Neural crest cell (in vitro differentiated cells): Measurements from ENCODE around the gene CUEDC1. TPM values are rescaled to one million over a fixed set of nuclear protein-coding genes. Genes with fewer than 3 reads are reported as not detected.

Experiments
- DNase-seq: peaks from one replicate; pipeline ENCODE4 v3.0.0; 2021; ENCODE audit warnings: low read depth, mixed read lengths, low spot score
- H3K27ac Mint-ChIP-seq: one replicate; pipeline ENCODE4 v1.8.0; 2021; ENCODE audit warnings: mild to moderate bottlenecking, mixed read lengths; ENCODE audit not compliant: unreplicated experiment
- H3K27me3 Mint-ChIP-seq: 2 replicates; pipeline ENCODE4 v1.8.0; 2021; ENCODE audit warnings: low read depth, mild to moderate bottlenecking, mixed read lengths
- H3K36me3 Mint-ChIP-seq: 2 replicates; pipeline ENCODE4 v1.8.0; 2021; ENCODE audit warnings: low read depth, mild to moderate bottlenecking, mixed read lengths
- H3K4me1 Mint-ChIP-seq: 2 replicates; pipeline ENCODE4 v1.8.0; 2021; ENCODE audit warnings: mixed read lengths
- H3K4me3 Mint-ChIP-seq: one replicate; pipeline ENCODE4 v1.8.0; 2021; ENCODE audit warnings: mild to moderate bottlenecking, mixed read lengths
- H3K9me3 Mint-ChIP-seq: 2 replicates; pipeline ENCODE4 v1.8.0; 2021; ENCODE audit warnings: mixed read lengths
- total RNA-seq: library from RNA; stranded (reverse); gene quantifications from 2 replicates; pipeline ENCODE4 v1.2.1, GENCODE V29; 2021
- TF ChIP-seq, protein P1 (sequence below): fragments of 200-600 bp; sonication (generic); conservative IDR thresholded peaks from 2 replicates; pipeline ENCODE4 v1.5.0; 2021; ENCODE audit warnings: antibody characterized with exemption, mild to moderate bottlenecking

The CUEDC1 gene
- total RNA-seq, 1 donor from 2014 or later = 86.9 TPM

DNA sequence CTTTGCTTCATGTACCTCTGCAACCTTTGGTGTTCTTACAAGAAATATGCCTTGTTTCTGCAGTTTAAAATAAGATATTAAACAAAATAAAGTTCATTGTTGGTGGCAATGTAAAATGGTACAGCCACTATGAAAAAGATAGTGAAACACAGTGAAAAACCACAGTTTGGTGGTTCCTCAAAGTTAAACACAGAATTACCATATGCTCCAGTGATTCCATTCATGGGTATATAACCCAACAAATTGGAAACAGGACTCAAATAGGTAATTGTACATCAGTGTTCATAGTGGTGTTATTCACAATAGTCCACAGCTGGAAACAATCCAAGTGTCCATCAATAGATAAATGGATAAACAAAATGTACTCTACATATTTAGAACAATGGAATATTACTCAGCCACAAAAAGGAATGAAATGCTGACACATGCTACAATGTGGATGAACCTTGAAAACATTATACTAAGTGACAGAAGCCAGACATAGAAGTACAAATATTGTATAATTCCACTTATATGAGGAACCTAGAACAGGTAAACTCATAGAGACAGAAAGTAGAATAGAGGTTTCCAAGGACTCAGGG is 49.2 kb downstream of the CUEDC1 start:
- Mint-ChIP-seq H3K27me3 (no peaks in the 10 kb centered on the region), H3K36me3 (peaks cover 3% of the 10 kb centered on the region), H3K27ac (peak overlapping the region; percentile 90), H3K4me1 (peaks cover 75% of the 10 kb centered on the region), H3K4me3 (peak overlapping the region; percentile 56), H3K9me3 (no peaks in the 10 kb centered on the region)
- DNase-seq = no peak
- TF ChIP-seq, protein P1, sequence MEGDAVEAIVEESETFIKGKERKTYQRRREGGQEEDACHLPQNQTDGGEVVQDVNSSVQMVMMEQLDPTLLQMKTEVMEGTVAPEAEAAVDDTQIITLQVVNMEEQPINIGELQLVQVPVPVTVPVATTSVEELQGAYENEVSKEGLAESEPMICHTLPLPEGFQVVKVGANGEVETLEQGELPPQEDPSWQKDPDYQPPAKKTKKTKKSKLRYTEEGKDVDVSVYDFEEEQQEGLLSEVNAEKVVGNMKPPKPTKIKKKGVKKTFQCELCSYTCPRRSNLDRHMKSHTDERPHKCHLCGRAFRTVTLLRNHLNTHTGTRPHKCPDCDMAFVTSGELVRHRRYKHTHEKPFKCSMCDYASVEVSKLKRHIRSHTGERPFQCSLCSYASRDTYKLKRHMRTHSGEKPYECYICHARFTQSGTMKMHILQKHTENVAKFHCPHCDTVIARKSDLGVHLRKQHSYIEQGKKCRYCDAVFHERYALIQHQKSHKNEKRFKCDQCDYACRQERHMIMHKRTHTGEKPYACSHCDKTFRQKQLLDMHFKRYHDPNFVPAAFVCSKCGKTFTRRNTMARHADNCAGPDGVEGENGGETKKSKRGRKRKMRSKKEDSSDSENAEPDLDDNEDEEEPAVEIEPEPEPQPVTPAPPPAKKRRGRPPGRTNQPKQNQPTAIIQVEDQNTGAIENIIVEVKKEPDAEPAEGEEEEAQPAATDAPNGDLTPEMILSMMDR = no peak

DNA sequence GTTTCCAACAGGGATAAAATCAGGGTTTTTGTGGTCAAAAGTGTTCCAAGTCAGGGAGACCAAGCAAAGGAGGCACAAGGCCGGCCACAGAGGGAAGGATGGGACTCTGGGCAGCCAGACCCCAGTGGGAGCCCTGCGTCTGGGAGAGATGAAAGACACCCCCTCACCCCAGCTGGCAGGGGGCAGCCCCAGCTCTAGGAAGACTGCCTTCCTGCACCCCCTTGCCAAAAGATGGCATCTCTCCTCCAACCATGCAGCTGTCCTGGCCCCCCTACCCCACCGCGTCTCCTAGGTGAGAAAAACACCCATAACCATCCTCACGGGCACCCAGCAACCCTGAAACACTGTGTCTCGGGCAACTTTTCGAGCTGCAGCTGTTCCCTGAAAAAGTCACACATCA is 51.3 kb downstream of the CUEDC1 start:
- Mint-ChIP-seq H3K9me3 (no peaks in the 10 kb centered on the region), H3K36me3 (peaks cover 3% of the 10 kb centered on the region), H3K27ac (peak overlapping the region; percentile 93), H3K4me1 (peaks cover 76% of the 10 kb centered on the region), H3K4me3 (peak overlapping the region; percentile 50), H3K27me3 (no peaks in the 10 kb centered on the region)
- TF ChIP-seq, protein P1 = no peak
- DNase-seq = no peak

DNA sequence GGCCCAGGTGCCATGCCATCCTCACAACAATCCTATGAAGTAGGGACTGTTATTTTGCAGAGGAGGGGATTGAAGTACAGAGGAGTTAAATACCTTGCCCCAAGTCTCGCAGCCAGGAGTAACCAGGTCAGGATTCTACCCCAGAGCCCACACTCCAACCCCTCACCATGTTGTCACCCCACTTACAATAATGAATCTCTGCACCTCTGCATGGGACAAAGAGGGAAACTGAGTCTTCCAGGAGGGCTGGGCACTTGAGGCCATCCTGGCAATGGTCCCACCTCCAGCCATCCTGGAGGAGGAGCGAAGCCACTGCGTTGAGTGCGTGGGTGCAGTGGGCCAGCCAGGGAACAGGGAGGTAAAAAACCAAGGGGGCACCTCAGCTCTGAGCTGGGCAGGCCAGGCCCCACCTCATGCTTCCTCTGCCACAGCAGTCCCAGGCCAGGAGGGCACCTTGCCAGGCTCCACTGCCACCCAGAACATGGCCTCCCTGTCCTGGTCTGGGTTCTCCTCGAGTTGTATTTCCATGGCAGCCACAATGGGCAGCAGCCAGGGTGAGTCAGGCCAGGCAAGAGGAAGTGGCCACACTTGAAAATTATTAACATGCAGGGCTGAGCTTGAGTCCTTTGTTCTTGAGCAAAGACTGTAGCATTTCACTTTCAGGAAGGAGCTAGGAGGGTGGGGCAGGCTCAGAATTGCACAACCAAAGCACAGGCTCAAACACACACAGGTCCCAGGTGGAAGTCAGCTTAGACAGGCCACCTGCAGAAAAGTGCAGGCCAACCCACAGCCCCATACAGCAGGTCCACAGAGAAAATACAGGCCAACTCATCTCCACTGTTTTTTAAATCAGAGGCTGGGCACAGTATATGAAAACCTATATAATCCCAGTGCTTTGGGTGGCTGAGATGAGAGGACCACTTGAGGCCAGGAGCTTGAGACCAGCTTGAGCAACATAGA is 52.1 kb downstream of the CUEDC1 start:
- DNase-seq = no peak
- H3K4me3 Mint-ChIP-seq = peak overlapping the region; percentile 62
- TF ChIP-seq, protein P1 = no peak
- H3K27ac Mint-ChIP-seq = peak overlapping the region; percentile 92
- peaks cover 85% of the 10 kb centered on the region for H3K4me1 Mint-ChIP-seq
- H3K27me3 Mint-ChIP-seq = no peaks in the 10 kb centered on the region
- peaks cover 3% of the 10 kb centered on the region for H3K36me3 Mint-ChIP-seq
- H3K9me3 Mint-ChIP-seq = no peaks in the 10 kb centered on the region

DNA sequence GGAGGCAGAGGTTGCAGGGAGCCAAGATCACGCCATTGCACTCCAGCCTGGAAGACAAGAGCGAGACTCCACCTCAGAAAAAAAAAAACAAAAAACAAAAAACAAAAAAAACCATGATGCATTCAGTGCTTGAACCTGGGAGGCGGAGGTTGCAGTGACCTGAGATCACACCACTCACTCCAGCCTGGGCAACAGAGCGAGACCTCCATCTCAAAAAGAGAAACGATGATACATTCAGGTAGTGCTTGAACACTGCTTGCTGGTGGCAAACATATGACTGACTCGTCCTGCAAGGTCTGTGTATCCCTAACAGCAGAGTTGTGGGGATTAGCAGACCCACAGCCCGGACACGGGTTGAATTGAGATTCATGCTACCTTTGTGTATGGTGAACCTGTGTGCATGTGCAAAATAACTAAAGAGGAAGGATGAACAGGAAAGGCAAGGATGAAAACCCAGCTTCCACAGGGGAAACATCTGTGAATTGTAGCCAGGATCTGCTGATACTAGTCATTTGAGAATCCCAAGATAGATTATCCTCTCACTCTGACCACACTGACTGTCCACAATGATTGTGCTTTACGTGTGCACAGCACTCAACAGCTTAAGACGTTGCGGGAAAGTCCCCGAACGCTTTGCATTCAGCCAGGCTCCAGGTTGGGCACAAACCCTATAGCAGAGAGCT is 53.0 kb downstream of the CUEDC1 start:
- peak overlapping the region; percentile 76 for H3K27ac Mint-ChIP-seq
- peaks cover 87% of the 10 kb centered on the region for H3K4me1 Mint-ChIP-seq
- H3K4me3 Mint-ChIP-seq = peak overlapping the region; percentile 62
- no peaks in the 10 kb centered on the region for H3K9me3 Mint-ChIP-seq
- no peaks in the 10 kb centered on the region for H3K27me3 Mint-ChIP-seq
- TF ChIP-seq, protein P1 = no peak
- H3K36me3 Mint-ChIP-seq = peaks cover 3% of the 10 kb centered on the region
- DNase-seq = no peak

DNA sequence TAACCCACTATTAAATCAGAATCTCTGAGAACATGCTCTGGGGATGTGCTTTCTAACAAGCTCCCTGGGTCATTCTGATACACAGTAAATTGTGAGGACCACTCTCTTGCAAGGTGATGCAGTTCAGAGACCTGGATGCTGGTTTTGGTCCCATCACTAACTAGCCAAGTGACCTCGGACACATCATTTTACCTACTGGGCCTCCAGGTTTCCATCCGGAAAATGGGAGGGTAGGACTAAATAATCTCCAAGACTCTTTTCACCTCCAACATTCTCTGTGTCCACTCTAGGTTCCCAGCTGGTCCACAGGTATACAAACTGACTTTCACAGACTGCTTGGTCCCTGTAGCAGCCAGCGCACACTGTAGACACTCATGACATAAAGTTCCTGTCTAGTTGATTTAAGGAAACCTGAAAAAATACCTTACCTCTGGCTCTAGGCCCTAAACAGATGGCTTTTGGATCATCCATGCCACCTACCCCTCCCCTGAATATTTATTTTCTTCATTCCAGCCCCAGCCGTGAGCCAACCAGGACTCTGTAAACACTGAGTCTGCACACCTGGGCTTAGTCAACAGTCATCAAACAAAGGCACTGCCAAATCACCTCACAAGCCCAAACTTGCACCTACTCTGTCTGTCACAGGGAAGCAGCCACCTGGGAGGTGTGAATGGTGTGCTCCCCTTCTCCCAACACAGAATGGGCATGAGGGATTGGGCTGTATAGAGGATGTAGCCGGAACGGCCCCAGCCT is 54.0 kb downstream of the CUEDC1 start:
- Mint-ChIP-seq H3K4me3 (no peak overlapping the region), H3K27ac (no peak overlapping the region), H3K4me1 (peaks cover 84% of the 10 kb centered on the region), H3K9me3 (no peaks in the 10 kb centered on the region), H3K27me3 (no peaks in the 10 kb centered on the region), H3K36me3 (peaks cover 3% of the 10 kb centered on the region)
- TF ChIP-seq, protein P1 = no peak
- no peak for DNase-seq
